ENCODE data around the gene CHTF18.

The CHTF18 gene

GRCh38 chr16:797686-798085, 9.3 kb downstream of the CHTF18 start:
- Histone ChIP-seq H3K36me3 (peaks cover 10% of the 10 kb centered on the region), H3K9me3 (no peaks in the 10 kb centered on the region), H3K4me3 (ENCODE audit: low read depth, low read length) (no peak overlapping the region), H3K4me1 (no peaks in the 10 kb centered on the region), H3K27me3 (peaks cover 34% of the 10 kb centered on the region)
- TF ChIP-seq CTCF (IDR thresholded peaks at IDR 0.05; ENCODE audit: low read depth, low read length), result no peak
- no peak for DNase-seq

GRCh38 chr16:798666-799065, 10.2 kb downstream of the CHTF18 start:
- TF ChIP-seq CTCF (IDR thresholded peaks at IDR 0.05; ENCODE audit: low read depth, low read length), result no peak
- Histone ChIP-seq H3K9me3 (no peaks in the 10 kb centered on the region), H3K36me3 (peaks cover 4% of the 10 kb centered on the region), H3K27me3 (peaks cover 44% of the 10 kb centered on the region), H3K4me1 (no peaks in the 10 kb centered on the region), H3K4me3 (ENCODE audit: low read depth, low read length) (no peak overlapping the region)
- no peak for DNase-seq

GRCh38 chr16:799111-799947, 10.9 kb downstream of the CHTF18 start:
- Histone ChIP-seq H3K27me3 (peaks cover 49% of the 10 kb centered on the region), H3K4me3 (ENCODE audit: low read depth, low read length) (no peak overlapping the region), H3K36me3 (peaks cover 4% of the 10 kb centered on the region), H3K9me3 (no peaks in the 10 kb centered on the region), H3K4me1 (no peaks in the 10 kb centered on the region)
- TF ChIP-seq CTCF (IDR thresholded peaks at IDR 0.05; ENCODE audit: low read depth, low read length), result no peak
- DNase-seq, result no peak

- no peak for TF ChIP-seq CTCF (IDR thresholded peaks at IDR 0.05; ENCODE audit: low read depth, low read length)
- Histone ChIP-seq H3K4me1 (no peaks in the 10 kb centered on the region), H3K36me3 (peaks cover 4% of the 10 kb centered on the region), H3K27me3 (peaks cover 58% of the 10 kb centered on the region), H3K4me3 (ENCODE audit: low read depth, low read length) (no peak within 1 kb of the TSS), H3K9me3 (no peaks in the 10 kb centered on the region)
- DNase-seq, result no peak
Measured at GRCh38 chr16:799948-800833, 11.8 kb downstream of the CHTF18 start, which contains the start of gene GNG13. Gene GNG13 (minus strand): TSS chr16:800734. CDS start chr16:799077, 1,657 bp downstream.

- peaks cover 64% of the 10 kb centered on the region for H3K27me3 ChIP-seq
Measured at GRCh38 chr16:800834-801511, 12.6 kb downstream of the CHTF18 start.

More at GRCh38 chr16:800834-801511, 12.6 kb downstream of the CHTF18 start:
- no peaks in the 10 kb centered on the region for H3K4me1 ChIP-seq
- no peak for DNase-seq
- no peak overlapping the region for H3K4me3 ChIP-seq (ENCODE audit: low read depth, low read length)
- TF ChIP-seq CTCF (IDR thresholded peaks at IDR 0.05; ENCODE audit: low read depth, low read length), result no peak
- no peaks in the 10 kb centered on the region; the same call in 1 of the 2 replicates for H3K36me3 ChIP-seq
- H3K9me3 ChIP-seq, result no peaks in the 10 kb centered on the region
